ENCODE measurements around the gene KLHDC9.

Gene KLHDC9

DNA sequence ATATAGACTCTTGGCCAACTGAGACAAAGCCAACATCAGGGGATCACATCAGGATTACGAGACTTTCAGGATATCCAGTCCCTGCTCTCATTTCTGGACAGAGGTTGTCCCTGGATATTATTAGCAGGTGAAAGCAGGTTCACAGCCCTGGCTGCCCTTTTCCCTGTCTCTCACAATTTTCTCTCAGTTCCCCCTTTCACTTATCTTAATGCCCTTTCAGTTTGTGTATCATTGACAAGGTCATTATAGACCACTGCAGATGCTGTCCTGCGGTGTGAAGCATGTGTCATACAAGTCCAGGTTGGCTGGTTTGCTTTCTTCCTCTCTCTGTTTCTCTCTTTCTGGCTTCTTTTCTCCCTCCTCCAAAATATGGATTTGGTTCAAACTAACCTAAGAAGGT, 2.1 kb upstream of the KLHDC9 start:
- H3K4me3 ChIP-seq (ENCODE audit: low read depth, low read length), result no peak overlapping the region
- DNase-seq (ENCODE audit: low read depth), result no peak
- TF ChIP-seq, protein P1, sequence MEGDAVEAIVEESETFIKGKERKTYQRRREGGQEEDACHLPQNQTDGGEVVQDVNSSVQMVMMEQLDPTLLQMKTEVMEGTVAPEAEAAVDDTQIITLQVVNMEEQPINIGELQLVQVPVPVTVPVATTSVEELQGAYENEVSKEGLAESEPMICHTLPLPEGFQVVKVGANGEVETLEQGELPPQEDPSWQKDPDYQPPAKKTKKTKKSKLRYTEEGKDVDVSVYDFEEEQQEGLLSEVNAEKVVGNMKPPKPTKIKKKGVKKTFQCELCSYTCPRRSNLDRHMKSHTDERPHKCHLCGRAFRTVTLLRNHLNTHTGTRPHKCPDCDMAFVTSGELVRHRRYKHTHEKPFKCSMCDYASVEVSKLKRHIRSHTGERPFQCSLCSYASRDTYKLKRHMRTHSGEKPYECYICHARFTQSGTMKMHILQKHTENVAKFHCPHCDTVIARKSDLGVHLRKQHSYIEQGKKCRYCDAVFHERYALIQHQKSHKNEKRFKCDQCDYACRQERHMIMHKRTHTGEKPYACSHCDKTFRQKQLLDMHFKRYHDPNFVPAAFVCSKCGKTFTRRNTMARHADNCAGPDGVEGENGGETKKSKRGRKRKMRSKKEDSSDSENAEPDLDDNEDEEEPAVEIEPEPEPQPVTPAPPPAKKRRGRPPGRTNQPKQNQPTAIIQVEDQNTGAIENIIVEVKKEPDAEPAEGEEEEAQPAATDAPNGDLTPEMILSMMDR (IDR thresholded peaks at IDR 0.05; ENCODE audit: control insufficient read depth, extremely low read depth, insufficient read depth), result no peak

DNA sequence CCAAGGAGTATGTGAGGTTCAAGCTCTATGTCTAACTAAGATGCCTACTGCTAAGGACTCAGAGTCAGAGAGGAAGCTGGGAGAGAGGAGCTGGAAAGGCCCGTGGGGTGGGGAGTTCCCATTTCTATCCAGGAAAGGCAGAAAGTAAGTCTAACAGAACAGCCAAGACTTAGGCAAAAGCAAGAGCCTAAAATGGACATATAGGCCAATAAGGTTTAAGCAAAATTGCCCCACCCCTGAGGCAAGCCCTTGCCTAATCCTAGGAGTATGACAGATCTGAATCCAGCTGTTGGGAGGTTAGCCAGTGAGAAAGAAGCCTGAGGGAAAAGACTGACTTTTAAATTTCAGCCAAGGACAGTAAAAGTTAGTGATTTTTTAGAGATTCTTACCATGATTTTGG, 1.6 kb upstream of the KLHDC9 start:
- TF ChIP-seq, protein P1 (IDR thresholded peaks at IDR 0.05; ENCODE audit: control insufficient read depth, extremely low read depth, insufficient read depth), result no peak
- DNase-seq (ENCODE audit: low read depth), result no peak
- H3K4me3 ChIP-seq (ENCODE audit: low read depth, low read length), result no peak overlapping the region

DNA sequence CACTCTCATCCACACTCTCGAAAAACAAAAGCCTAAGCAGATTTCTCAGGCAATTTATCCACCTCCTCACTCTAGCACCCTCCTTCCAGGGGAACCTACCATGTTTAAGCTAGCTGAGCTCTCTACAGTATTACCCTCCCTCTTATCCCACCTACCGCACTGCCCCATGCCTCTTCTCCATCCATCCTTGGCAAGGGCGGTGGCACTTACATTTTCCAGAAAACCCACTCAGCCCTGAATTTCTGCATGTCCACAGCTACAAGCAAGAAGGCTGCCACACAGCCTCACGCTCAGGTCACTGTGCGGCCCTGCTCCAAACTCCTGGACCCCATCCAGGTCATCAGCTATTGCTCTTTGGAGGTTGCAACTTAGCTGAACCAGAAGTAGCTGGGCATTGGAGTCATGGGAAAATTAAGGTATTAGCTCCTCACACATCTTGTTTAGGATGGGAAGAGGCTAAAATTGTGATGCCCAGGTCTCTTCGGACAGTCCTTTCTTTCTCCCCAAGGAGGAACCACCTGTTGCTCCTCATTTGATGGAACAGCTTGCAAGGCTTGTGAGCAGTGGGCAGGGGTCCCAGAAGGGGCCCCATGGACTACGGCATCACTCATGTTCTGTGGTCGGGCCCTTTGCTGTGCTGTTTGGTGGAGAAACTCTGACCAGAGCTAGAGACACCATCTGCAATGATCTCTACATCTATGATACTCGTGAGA, 1.1 kb downstream of the KLHDC9 start:
- TF ChIP-seq, protein P1 (IDR thresholded peaks at IDR 0.05; ENCODE audit: control insufficient read depth, extremely low read depth, insufficient read depth), result no peak
- DNase-seq (ENCODE audit: low read depth), result no peak
- H3K4me3 ChIP-seq (ENCODE audit: low read depth, low read length), result peak overlapping the region; percentile 93

DNA sequence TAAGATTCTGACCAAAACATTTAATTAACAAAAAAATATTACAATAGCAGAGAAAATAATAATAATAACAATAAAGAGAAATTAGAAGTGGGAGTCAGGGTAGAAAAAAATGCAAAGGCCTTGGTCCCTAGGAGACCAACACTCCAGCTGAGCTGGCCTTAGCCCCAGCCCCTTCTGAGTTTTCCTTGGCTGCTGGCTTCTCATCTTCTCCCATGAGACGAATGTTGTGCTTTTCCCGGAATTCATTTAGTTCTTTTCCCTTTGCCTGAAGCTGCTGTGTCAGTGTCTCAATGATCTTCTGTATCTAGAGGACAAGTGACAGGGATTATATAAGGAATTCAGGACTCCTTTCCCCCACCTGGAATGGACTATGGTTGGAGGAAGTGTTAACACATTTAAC, 2.4 kb downstream of the KLHDC9 start:
- DNase-seq (ENCODE audit: low read depth), result no peak
- TF ChIP-seq, protein P1 (IDR thresholded peaks at IDR 0.05; ENCODE audit: control insufficient read depth, extremely low read depth, insufficient read depth), result no peak
- no peak overlapping the region for H3K4me3 ChIP-seq (ENCODE audit: low read depth, low read length)

DNA sequence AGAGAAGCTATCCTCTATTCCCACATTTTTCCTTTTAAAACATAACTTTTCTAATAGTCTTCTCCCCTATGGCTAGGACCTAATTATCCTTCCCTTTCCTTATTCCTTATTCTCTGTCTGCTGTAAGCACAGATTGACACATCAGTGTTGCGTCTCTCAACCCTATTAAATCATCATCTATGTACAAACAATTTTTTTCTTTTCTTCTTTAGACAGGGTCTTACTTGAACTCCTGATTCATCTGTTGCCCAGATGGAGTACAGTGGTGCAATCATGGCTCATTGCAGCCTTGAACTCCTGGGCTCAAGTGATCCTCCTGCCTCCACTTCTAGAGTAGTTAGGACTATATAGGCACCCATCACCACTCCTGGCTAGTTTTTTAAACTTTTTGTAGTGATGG, 8.3 kb downstream of the KLHDC9 start:
- H3K4me3 ChIP-seq (ENCODE audit: low read depth, low read length), result no peak overlapping the region
- DNase-seq (ENCODE audit: low read depth), result no peak
- TF ChIP-seq, protein P1 (IDR thresholded peaks at IDR 0.05; ENCODE audit: control insufficient read depth, extremely low read depth, insufficient read depth), result no peak

DNA sequence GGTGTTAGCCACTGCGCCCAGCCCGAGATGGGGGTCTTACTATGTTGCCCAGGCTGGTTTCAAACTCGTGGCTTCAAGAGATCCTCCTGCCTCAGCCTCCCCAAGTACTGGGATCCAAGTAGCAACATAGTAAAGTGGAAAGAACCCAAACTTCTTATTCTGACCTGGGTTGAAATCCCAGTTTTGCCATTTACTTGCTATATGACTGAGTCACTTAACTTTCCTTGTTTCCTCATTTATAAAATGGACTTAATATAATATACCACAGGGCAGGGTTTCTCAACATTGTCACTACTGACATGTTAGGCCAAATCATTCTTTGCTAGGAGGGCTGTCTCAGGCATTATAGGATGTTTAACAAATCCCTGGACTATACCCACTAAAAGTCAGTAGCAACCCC, 13.0 kb downstream of the KLHDC9 start:
- DNase-seq (ENCODE audit: low read depth), result no peak
- TF ChIP-seq, protein P1 (IDR thresholded peaks at IDR 0.05; ENCODE audit: control insufficient read depth, extremely low read depth, insufficient read depth), result no peak
- no peak overlapping the region for H3K4me3 ChIP-seq (ENCODE audit: low read depth, low read length)

DNA sequence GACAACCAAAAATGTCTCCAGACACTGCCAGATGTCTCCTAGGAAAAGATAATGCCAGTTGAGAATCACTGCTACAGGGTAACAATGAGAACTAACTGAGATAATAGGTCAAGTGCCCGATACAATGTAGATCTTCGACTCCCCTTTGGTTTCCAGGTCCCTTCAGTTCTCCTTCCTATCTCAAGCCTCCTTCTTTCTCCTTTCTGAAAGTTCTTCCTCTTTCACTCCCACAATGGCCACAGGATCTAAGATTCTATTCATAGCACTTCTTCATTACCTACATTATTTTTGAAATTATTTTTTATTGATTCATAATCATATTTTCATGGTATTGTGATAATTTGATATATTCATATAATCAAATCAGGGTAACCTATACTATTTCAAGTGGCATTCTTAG, 13.4 kb downstream of the KLHDC9 start:
- H3K4me3 ChIP-seq (ENCODE audit: low read depth, low read length), result no peak overlapping the region
- TF ChIP-seq, protein P1 (IDR thresholded peaks at IDR 0.05; ENCODE audit: control insufficient read depth, extremely low read depth, insufficient read depth), result no peak
- no peak for DNase-seq (ENCODE audit: low read depth)
